Stimulated activated CD4-positive, alpha-beta T cell treated with anti-CD3 and anti-CD28 coated beads, Interleukin-1b, Interleukin-23, amount 100 ng/mL, for 4 hours (primary cell): ENCODE results near the gene ATG16L2.
"Not testable (repeated sequence)": the region's sequence is repeated elsewhere in the genome, so short reads cannot be mapped to it uniquely, and the experiment has no call there.

Source experiments
- DNase-seq, 2 donors: peaks; one replicate each; pipeline ENCODE4 v3.0.0-alpha.2; 2020; ENCODE audit warnings: low read depth in 2 of 2

Gene ATG16L2

GRCh38 chr11:72780296-72781062, 33.7 kb upstream of the ATG16L2 start:
- DNase-seq = no peak

- DNase-seq = no peak
These were observed 33.2 kb upstream of the ATG16L2 start for GRCh38 chr11:72781063-72781312.

- DNase-seq = peak; percentile 49 to 61
These were observed 32.7 kb upstream of the ATG16L2 start for GRCh38 chr11:72781313-72782080.

- DNase-seq = no peak
These were observed 31.9 kb upstream of the ATG16L2 start for GRCh38 chr11:72782081-72782920.

GRCh38 chr11:72783144-72783905, 30.9 kb upstream of the ATG16L2 start:
- no peak for DNase-seq

- no peak for DNase-seq
These were observed 29.5 kb upstream of the ATG16L2 start for GRCh38 chr11:72784662-72785061.

GRCh38 chr11:72786305-72787215, 27.7 kb upstream of the ATG16L2 start:
- DNase-seq = no peak

GRCh38 chr11:72787216-72788104, 26.8 kb upstream of the ATG16L2 start:
- DNase-seq = no peak

- no peak for DNase-seq
These were observed 26.0 kb upstream of the ATG16L2 start for GRCh38 chr11:72788241-72788640.

GRCh38 chr11:72789493-72790131, 24.6 kb upstream of the ATG16L2 start:
- DNase-seq = no peak

- not testable (repeated sequence) for DNase-seq
These were observed 23.0 kb upstream of the ATG16L2 start for GRCh38 chr11:72791228-72791627.

GRCh38 chr11:72792437-72793021, 21.7 kb upstream of the ATG16L2 start:
- DNase-seq = no peak

- DNase-seq = no peak
These were observed 21.2 kb upstream of the ATG16L2 start for GRCh38 chr11:72793076-72793424.

- peak; percentile 93 to 94 for DNase-seq
These were observed 20.5 kb upstream of the ATG16L2 start, which contains the start of gene STARD10 for GRCh38 chr11:72793425-72794367. TSS of gene STARD10 (minus strand) at chr11:72794047. CDS start at chr11:72781181, 12,866 bp downstream.

- no peak for DNase-seq
These were observed 15.8 kb upstream of the ATG16L2 start for GRCh38 chr11:72798361-72798760.

GRCh38 chr11:72799441-72799840, 14.8 kb upstream of the ATG16L2 start:
- no peak for DNase-seq

GRCh38 chr11:72802822-72803221, 11.4 kb upstream of the ATG16L2 start:
- DNase-seq = no peak

GRCh38 chr11:72805216-72805615, 9.0 kb upstream of the ATG16L2 start:
- no peak for DNase-seq
